Left ventricle myocardium inferior (tissue), 1 donor: Measurements from ENCODE around the gene PACS1. TPM values are rescaled to one million over a fixed set of nuclear protein-coding genes. Genes with fewer than 3 reads are reported as not detected.
"Not testable (repeated sequence)": the region's sequence is repeated elsewhere in the genome, so short reads cannot be mapped to it uniquely, and the experiment has no call there.

Experiments
- DNase-seq: peaks from one replicate; pipeline ENCODE4 v3.0.0-alpha.2; 2020
- H3K27ac ChIP-seq: fragments of 200-600 bp; replicated peaks from 2 replicates; pipeline ENCODE4 v1.8.0; 2021
- H3K27me3 ChIP-seq: fragments of 200-600 bp; 2 replicates; pipeline ENCODE4 v1.8.0; 2021; ENCODE audit warnings: low read depth
- H3K36me3 ChIP-seq: fragments of 200-600 bp; 2 replicates; pipeline ENCODE4 v1.8.0; 2021
- H3K4me1 ChIP-seq: fragments of 200-600 bp; 2 replicates; pipeline ENCODE4 v1.8.0; 2021
- H3K4me3 ChIP-seq: fragments of 200-600 bp; 2 replicates; pipeline ENCODE4 v1.8.0; 2021; ENCODE audit warnings: mild to moderate bottlenecking, moderate library complexity
- H3K9me3 ChIP-seq: fragments of 200-600 bp; replicated peaks from 2 replicates; pipeline ENCODE4 v1.8.0; 2021
- CTCF ChIP-seq: fragments of 200-600 bp; IDR thresholded peaks from 2 replicates; pipeline ENCODE4 v1.8.0; 2021; ENCODE audit warnings: antibody characterized with exemption, mild to moderate bottlenecking, borderline replicate concordance
- intact Hi-C: fragments of 100-400 bp; cut with micrococcal nuclease; formaldehyde crosslinking; loops from one replicate; pipeline ENCODE4 v1.11.0; 2022
- total RNA-seq: library from RNA; stranded (reverse); fragmentation: NEBNext Ultra II Directional; extraction: Animal tissue kit (Norgen Biotek cat#: 25700); gene quantifications from one replicate; pipeline ENCODE4 v1.2.1, GENCODE V29; 2021
- donor health status: DM: no; HTN: yes; CAD: no; lungs with severe emphysema.

The PACS1 gene
- total RNA-seq, 1 donor from 2014 or later: 54.9 TPM

GRCh38 chr11:66111158-66111557 is 41.1 kb downstream of the PACS1 start:
- H3K36me3 ChIP-seq: no peaks in the 10 kb centered on the region
- intact Hi-C loops: no loop called here
- no peaks in the 10 kb centered on the region for H3K27me3 ChIP-seq
- no peak overlapping the region for H3K4me3 ChIP-seq
- H3K9me3 ChIP-seq: no peaks in the 10 kb centered on the region
- H3K4me1 ChIP-seq: peaks cover 78% of the 10 kb centered on the region
- no peak for DNase-seq
- no peak for TF ChIP-seq CTCF
- H3K27ac ChIP-seq: no peak overlapping the region

GRCh38 chr11:66112041-66112491 is 42.0 kb downstream of the PACS1 start:
- H3K36me3 ChIP-seq: no peaks in the 10 kb centered on the region
- no peaks in the 10 kb centered on the region for H3K9me3 ChIP-seq
- peaks cover 81% of the 10 kb centered on the region for H3K4me1 ChIP-seq
- no peak overlapping the region for H3K4me3 ChIP-seq
- no peak for TF ChIP-seq CTCF
- intact Hi-C loops: no loop called here
- H3K27me3 ChIP-seq: no peaks in the 10 kb centered on the region
- peak overlapping the region; percentile 24 for H3K27ac ChIP-seq
- DNase-seq: no peak

- peak overlapping the region; percentile 24 for H3K27ac ChIP-seq
Measured at GRCh38 chr11:66112601-66113499, 42.8 kb downstream of the PACS1 start.

GRCh38 chr11:66114957-66115356 is 44.9 kb downstream of the PACS1 start:
- H3K4me3 ChIP-seq, H3K9me3 ChIP-seq, intact Hi-C loops, H3K27me3 ChIP-seq, H3K36me3 ChIP-seq, H3K27ac ChIP-seq, DNase-seq: not testable (repeated sequence)
- H3K4me1 ChIP-seq: peaks cover 80% of the 10 kb centered on the region

More at GRCh38 chr11:66112601-66113499, 42.8 kb downstream of the PACS1 start:
- H3K36me3 ChIP-seq: no peaks in the 10 kb centered on the region
- DNase-seq: no peak
- no peaks in the 10 kb centered on the region for H3K9me3 ChIP-seq
- H3K4me3 ChIP-seq: no peak overlapping the region
- H3K4me1 ChIP-seq: peaks cover 73% of the 10 kb centered on the region
- H3K27me3 ChIP-seq: no peaks in the 10 kb centered on the region
- intact Hi-C loops: no loop called here
- no peak for TF ChIP-seq CTCF

- no peaks in the 10 kb centered on the region for H3K9me3 ChIP-seq
- no peaks in the 10 kb centered on the region for H3K27me3 ChIP-seq
- TF ChIP-seq CTCF: no peak
- peaks cover 78% of the 10 kb centered on the region for H3K4me1 ChIP-seq
- H3K36me3 ChIP-seq: no peaks in the 10 kb centered on the region
- H3K27ac ChIP-seq: no peak overlapping the region
- DNase-seq: no peak
- intact Hi-C loops: no loop called here
- H3K4me3 ChIP-seq: no peak overlapping the region
Measured at GRCh38 chr11:66115638-66116301, 45.7 kb downstream of the PACS1 start.
